NCI-H510A (cell line): Measurements from ENCODE around the gene RNF149.
A peak's percentile ranks its signal among the peaks of the same experiment; 100 is the strongest.

ENCODE experiments used
- DNase-seq: peaks from one replicate; lab custom pipeline; 2025; lab: John Stamatoyannopoulos, UW

RNF149 gene

DNA sequence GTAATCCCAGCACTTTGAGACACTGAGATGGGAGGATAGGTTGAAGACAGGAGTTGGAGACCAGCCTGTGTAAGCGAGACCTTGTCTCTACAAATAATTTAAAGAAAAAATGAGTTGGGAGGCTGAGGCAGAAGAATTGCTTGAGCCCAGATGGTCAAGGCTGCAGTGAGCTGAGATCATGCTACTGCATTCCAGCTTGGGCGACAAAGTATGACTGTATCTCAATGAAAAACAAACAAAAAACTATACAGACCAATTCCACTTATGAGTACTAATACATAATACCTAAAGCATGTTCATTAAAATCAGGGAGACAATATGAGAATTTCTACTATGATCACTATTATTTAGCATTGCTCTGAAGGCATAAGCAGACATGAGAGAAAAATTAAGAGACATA lies 12.6 kb downstream of the RNF149 start:
- DNase-seq = no peak

DNA sequence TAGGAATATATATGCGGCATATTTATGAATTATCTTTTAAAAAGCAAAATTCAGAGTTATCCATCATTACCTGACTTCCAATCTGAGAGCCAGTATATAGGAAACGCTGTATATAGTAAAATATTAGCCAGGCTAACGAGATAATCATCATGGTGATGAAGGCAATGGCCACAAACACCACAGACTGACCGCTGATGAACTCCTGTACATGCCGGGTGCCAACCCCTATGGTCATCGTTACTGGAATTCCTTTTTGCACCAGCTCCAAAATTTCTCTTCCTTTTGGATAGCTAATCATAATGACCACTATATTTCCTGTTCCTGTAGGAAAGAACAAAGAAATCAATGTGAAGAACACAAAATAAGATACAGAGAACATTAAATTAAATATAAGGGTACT lies 13.6 kb downstream of the RNF149 start:
- DNase-seq = no peak

DNA sequence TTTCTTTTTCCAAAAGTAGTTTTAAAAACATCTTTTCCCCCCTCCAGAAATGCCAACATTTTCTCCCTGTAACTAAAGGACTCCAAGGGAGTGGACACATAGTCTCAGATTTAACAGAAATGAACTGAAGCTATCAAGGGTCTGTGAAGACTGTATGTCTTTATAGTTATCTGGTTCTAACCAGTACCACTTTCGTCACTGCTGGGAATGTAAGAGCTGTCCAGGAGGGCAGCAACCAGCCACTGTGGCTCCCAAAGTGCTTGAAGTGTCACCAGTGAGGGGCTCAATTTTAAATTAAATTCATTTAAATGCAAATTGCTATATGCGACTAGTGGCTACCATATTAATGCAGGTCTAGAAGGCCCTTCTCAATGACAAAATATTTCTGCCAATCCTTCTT lies 15.0 kb downstream of the RNF149 start:
- no peak for DNase-seq

DNA sequence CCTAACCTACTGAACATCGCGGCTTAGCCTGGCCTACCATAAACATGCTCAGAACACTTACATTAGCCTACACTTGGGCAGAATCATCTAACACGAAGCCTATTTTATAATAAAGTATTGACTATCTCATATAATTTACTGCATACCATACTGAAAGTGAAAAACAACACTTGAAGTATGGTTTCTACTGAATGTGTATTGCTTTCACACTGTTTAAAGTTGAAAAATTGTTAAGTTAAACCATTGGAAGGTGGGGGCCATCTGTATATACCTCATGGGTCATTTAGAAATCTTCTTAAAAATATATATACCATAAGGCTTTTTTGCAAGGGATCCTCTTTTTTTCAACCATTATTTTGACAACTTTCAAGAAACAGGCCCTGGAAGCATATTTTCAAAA lies 16.5 kb downstream of the RNF149 start:
- no peak for DNase-seq

DNA sequence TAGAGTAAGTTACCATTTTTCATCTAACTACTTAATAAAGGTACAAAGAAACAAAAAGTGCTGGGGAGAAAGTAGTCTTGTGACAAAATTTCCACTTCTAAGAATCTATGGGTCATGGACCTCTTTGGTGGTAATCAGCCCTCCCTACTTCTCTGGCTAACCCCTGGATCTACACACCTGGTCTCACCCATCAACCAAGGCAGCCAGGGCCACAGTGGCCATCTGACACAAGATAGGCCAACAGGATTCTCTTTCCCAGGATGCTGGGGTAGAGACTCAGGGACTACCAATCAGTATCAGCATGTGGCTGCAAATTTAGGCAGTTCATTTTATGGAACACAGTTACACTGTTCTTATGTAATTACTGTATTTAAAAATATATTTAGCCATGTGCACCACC lies 17.8 kb downstream of the RNF149 start:
- no peak for DNase-seq

DNA sequence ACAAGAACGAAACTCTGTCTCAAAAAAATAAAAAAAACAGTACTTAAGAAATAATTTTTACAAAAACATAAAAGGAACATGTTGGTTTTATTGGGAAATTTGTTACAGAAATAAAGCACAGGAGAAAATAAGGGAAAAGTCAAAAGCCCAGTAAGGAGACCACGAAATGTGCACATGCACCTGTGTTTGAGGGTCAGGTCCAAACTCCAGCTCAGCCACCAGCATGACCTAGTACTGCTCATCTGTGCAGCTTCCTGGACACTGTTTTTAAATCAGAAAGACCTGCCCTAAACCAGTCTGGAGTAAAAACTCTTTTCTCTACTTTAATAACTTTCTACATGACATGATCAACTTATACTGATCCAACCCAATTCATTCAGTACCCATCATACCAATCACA lies 21.2 kb downstream of the RNF149 start:
- no peak for DNase-seq

DNA sequence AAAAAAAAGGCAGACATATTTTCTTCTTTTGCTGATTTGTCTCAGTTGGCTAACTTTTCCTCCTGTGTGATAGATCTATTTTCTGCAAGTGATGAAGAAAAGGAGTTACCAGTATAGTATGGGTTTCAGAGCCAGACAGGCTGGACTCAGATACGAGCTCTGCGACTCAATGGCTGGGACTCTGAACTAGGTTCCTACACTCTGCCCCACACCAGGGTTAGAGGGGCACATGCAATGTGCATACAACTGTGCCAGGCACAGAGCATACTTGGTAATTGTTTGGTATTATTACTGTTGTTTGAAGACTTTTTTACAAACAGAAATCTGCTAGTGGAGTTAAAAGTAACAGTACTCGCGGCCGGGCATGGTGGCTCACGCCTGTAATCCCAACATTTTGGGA lies 21.8 kb downstream of the RNF149 start:
- no peak for DNase-seq

DNA sequence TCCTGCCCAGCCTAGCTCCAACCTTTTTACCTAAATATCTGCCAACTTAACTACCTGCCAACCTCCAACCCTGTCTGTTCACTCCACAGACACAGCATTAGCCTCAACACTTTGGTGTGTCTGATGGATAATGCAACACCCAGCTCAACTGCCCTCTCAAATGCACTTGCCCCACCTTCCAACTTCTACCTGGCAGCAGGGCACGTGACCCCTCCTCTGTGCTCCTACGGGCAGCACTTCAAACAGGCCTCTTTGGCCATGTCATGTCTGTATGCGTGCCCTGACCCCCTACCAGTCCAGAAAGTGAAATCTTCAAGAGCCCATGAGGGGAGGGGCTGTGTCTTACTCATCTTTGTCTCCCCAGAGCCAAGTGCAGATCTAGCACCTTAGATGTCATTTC lies 25.5 kb downstream of the RNF149 start:
- no peak for DNase-seq

DNA sequence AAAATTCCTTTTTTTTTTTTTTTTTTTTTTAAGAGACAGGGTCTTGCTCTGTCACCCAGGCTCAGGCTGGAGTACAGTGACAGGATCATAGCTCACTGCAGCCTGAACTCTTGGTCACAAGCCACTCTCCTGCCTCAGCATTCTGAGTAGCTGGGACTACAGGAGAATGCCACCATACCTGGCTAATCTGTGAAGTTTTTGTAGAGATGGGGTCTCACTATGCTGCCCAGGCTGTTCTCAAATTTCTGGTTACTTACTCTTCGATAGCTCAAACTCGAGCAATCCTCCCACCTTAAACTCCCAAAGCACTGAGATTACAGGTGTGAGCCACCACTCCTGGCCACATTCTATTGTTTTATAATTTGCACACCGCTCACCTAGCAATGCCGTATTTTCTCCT lies 27.0 kb downstream of the RNF149 start:
- no peak for DNase-seq

DNA sequence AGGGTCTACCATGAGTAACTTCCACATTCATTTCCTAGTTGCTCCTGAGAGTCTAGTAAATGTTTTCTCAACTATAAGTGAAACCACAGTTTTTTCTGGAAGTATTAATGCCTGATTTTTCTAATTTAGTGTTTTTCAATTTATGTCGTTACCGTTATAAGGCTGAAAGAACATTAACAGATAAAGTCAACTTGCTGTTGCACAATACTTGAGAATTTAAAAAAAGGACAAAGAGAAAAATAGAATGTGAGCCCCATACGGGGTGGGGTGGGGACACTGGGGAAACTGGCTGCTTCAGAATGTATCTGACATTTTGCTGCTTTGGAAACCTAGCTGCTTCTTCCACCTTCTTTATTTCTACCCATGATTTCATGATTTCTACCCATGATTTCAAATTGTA lies 29.6 kb downstream of the RNF149 start:
- no peak for DNase-seq

DNA sequence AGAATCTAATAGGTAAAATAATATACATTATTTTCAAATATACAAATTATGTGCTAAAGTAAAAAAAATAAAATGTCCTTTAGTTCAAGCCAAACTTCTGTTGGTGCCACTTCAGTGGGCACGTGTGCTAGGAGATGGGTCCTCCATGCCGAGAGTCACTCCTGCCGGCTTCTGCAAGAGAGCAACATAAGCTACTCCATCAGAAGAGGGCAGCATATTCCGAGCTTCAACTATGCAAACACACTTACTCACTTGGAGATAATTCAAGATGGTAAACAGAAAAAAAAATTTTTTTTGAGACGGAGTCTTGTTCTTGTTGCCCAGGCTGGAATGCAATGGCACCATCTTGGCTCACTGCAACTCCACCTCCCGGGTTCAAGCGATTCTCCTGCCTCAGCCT lies 31.4 kb downstream of the RNF149 start:
- DNase-seq = no peak

DNA sequence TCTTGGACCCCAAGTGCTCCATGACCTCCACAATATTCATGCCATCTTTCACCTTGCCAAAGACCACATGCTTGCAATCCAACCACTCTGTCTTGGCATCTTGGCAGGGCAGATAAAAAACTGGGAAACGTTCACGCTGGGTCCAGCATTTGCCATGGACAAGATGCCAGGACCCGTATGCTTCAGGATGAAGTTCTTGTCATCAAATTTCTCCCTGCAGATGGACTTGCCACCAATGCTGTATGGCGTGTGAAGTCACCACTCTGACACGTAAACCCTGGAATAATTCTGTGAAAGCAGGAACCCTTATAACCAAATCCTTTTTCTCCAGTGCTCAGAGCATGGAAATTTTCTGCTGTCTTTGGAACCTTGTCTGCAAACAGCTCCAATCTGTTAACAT lies 34.4 kb downstream of the RNF149 start:
- no peak for DNase-seq

DNA sequence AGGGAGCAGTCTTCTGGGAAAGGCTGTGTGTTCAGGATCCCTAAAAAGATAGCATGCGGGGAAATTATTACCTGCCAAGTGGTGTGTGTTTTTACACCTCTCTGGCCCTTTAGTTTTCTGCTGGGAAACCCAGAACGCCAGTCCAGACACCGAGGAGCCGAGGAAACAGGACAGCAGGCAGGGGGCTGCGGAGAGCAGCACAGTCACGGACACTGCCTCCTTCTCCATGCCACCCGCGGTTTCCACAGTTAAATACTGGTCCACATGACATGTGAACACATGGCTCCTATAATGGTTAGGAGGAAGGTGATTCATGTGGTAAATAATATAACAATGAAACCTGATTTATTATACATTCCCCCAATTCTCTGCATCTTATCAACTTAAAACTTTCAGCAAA lies 35.4 kb downstream of the RNF149 start:
- DNase-seq = no peak

DNA sequence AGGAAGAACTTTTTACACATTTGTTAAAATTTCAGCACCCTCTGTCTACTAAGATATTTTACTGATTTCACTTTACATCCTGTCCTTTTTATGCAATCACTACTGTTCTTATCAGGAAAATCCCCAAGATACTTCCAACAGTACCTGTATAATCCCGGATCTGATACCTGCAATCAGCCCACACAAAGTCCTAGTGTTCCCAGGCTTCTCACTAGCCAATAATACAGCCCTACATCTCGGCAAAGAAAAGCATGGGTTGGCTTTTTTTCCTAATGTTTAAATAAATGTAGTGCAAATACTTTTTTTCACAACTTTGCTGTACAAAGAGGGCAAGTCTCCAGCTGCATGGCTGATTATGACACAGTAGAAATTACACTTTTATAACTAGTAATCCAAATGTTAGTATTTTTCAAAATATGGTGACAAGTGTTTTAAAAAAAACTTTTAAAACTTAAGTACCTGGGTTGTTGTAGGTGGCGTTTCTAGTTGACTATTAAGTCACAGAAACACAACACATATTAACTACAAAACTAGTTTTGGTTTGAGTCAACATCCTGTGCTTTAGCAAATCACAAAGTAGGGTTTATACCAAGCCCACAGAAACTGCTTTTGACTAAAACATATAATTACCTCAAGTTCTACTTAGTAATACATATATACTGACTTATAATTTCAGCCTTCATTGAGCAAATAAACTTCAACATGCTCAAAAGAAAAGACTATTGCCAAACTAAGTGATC lies 36.3 kb downstream of the RNF149 start:
- DNase-seq = no peak

DNA sequence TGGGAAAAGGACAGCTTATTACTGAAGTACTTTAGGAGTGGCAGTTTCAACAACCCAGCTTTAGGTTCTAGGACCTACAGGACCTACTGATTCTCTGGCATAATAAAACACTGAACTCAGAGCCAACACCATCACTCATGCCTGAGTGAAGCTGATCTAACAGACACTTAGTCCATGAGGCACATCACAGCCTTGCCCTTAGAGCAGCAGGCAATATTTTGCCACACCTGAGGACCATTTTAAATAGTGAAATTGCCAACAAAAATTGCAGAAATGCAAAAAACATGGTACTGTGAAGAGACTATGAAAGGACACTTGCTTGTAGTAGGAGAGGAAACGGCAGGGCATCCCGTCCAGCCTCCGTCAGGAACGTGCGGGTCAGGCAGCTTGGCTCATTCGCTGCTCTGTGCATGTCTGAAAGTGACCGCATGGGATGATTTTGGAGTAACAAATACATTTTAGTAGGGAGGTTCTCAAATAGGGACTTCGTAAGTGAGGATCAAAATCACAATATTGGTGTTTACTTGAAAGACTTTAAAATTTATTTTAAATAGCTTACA lies 37.7 kb downstream of the RNF149 start:
- no peak for DNase-seq

DNA sequence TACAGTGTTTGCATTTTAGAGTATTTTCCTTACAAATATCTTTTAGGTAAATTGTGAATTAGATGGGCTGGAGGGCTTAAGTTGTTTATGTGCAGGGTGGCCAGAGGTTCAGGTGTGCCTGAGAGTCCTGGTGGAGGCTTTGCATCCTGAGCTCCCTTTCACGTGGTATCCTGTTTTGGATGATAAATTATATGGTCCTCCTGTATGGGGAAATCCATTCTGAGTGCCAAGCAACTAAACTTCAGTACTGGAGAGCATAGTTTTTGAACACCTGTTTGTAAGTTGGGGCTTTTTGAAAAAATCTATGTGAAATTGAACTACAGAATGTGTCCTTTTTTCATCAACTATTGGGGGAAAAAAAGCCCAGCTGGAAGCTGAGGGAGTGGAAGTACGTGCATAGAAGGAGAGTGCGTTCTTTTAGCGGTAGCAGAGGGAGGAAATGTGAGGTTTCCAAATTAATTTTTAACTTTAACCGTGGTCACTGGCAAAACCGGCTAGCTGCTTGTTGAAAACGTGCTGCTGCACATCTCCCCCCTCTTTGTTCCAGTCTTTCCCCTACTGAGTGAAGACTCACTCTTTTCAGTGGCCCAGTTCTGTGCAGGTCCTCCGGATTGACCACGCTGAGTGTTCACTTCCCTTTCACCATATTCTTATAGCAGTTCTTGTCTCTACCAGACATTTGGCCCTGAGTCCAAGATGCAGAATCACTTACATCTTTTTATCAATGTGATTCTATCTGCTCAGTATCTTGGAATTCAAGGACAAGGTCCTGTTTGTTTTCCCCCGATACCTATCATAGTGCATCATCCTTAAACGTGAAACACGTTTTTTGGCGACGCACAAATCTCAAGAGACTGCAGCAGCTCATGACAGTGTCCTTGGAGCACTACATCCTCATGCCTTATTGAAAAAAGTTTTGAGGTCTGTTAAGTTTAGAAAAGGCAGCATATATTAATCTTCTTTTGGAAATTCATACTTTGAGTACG lies 40.5 kb downstream of the RNF149 start:
- DNase-seq = no peak

DNA sequence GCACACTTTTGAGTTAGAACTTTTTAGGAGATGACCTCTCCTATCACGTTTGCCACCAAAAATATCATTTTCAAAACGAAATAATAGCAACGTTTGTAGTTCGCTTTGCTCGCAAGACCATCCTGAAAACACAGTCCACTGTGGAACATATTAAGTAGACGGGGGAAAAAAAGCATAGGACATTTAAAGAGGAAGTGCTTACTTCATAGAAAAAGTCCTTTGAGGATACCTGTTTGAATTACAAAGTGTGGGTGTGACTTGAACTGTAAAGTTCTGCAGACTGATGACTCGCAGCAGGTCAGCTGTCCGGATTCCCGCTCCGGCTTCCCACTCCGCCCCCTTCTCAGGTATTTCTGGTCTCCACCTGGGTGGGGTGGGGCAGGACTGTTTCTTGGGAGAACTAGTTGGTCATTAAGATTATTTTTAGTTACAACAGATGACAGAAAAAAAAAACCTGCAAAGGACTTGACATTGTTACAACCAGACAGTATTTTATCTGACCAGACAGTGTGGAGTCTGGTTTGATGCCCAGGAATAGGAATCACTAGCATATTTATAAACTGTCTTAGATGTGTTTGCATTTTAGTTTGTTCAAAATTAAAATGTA lies 42.5 kb downstream of the RNF149 start:
- DNase-seq = no peak

DNA sequence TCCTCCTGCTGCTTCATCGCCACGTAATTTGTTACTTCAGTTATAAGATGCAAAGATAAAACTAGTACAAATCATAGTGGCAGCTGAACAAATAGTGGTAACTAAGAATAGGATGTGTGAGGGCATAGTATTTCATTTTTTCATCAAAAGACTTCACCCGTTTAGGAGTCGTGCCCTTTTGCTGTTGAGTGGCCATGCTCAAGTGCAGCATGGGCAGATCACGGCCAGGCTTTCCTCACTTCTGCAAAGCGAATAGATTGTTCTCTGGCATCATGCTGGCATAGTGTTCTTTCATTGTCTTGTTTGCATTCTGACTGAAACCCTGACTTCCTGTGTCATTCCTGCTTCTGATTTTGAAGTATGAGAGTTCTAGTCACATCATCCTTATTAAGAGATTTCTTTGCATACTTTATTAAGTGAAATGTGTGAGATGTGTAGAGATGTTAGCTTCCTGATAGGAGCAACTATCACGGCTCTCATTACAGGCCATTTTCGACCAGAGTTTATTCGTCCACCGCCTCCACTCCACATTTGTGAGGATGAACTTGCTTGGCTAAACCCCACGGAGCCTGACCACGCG lies 44.1 kb downstream of the RNF149 start:
- peak; percentile 11 for DNase-seq

DNA sequence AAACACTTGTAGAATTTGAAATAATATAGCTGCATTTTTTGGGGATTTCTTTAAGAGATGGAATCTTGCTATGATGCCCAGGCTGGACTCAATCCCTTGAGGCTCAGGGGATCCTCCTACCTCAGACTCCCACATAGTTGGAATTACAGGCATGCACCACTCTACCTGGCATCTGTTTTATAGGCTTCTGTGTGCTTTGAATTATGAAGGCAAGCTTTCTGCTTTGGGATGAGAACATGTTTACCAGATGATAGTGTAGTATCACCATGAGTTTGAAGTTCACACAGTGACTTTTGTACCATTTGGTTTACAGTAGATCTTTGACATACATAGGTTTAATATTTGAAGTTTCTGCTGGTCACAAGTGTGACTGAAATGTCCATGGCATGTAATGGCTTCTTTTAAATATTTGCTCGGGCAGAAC lies 45.1 kb downstream of the RNF149 start:
- no peak for DNase-seq

DNA sequence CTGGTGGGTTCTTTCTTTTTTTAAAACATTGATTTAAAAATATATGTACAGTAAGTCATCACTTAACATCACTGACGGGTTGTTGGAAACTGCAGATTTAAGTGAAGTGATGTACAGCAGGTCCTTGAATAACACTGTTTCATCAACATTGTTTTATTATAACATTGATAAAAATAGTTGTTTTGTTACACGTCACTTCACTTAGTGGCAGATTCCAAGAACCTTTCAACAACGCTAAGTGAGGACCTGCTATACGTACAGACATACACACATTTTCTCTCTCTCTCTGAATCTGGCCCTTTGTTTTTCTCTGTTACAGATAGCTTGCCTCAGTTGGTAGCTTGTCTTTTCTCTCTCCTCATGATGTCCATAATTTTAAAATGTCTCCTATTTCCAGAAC lies 46.4 kb downstream of the RNF149 start:
- no peak for DNase-seq

DNA sequence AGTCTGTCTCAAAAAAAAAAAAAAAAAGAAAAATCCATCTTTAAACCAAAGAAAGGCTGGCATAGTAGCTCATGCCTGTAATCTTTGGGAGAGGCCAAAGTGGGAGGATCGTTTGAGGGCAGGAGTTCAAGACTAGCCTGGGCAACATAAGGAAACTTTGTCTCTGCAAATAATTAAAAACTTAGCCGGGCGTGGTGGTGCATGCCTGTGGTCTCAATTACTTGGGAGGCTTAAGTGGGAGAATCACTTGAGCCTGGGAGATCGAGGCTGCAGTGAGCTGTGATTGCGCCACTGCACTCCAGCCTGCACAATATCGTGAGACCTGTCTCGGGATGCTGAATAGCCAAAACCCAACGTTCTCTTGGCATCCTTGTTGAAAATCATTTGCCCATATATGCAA lies 49.7 kb downstream of the RNF149 start:
- no peak for DNase-seq

DNA sequence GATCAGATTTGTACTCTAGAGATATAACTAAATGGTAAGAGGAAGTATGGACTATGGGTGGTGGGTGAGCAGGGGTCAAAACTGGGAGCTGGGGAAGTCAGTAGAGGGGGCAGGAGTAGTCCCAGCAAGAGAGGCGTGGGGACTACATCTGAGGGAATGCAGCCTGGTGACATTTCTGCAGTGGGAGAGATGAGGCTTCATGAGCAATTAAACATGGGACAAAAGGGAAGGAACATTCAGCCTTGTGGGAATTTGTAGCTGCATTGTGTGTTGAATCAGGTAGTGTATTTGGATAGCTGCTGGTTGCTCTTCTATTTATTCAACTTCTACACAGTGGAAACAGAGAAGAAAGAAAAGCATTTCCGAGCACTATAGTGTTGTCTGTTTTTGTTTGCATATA lies 52.2 kb downstream of the RNF149 start:
- DNase-seq = no peak
